HG03378 (cell line): ENCODE results near the gene MTG1.

Experiments
- ATAC-seq: cut with Tn5 transposase; IDR thresholded peaks from one replicate; pipeline ENCODE4 v1.9.1; 2021; ENCODE audit warnings: mild to moderate bottlenecking, moderate library complexity; ENCODE audit not compliant: unreplicated experiment

Gene MTG1

GRCh38 chr10:133394064-133394663 is at the start of gene MTG1:
TSS of gene MTG1 (plus strand) at chr10:133394157. CDS start at chr10:133394221, 64 bp downstream.
- ATAC-seq = peak; percentile 44

DNA sequence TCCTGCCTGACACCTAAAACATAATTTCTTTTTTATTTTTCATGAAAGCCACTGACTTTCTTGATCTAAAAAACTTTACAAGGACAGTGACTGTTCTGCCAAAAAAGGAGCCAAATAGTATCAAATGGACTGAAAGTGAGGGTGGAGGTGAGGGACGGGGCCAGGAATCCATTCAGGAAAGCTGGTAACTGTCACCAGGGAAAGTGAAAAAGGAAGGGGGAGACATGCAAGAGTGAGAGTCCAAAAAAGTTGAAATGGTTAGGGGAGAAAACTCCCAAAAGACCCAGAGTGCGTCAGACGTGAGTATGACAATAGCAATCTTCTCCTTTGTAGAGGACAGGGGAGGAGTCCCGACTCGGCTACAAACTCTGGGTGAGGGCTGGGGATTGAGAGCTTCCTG is 49.7 kb upstream of the MTG1 start:
- ATAC-seq = no peak

DNA sequence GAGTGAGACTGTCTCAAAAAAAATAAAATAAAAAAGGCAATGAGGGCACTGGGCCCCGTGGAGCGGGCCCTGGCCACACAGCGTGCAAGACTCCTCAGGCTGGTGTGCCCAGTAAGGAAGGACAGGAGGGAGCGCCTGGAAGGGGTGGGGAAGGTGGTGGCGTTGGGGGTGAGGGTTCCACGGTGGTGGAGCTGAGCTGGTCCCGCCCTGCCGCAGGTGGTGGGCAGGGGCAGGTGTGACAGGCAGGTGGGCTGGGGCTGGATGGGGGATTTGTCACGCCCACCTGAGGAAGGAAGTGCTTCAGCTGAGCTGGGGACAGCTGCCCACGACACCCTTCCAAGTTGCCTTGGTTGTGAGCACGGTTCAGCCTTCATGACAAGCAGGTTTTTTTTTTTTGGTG is 47.5 kb upstream of the MTG1 start:
- ATAC-seq = no peak

- no peak for ATAC-seq
Measured at GRCh38 chr10:133347710-133348517, 46.0 kb upstream of the MTG1 start.

GRCh38 chr10:133349160-133349568 is 44.8 kb upstream of the MTG1 start:
- ATAC-seq = no peak

GRCh38 chr10:133349577-133350011 is 44.4 kb upstream of the MTG1 start:
- ATAC-seq = no peak

- no peak for ATAC-seq
Measured at GRCh38 chr10:133350283-133350949, 43.5 kb upstream of the MTG1 start.

- ATAC-seq = no peak
Measured at GRCh38 chr10:133350950-133351329, 43.0 kb upstream of the MTG1 start.

DNA sequence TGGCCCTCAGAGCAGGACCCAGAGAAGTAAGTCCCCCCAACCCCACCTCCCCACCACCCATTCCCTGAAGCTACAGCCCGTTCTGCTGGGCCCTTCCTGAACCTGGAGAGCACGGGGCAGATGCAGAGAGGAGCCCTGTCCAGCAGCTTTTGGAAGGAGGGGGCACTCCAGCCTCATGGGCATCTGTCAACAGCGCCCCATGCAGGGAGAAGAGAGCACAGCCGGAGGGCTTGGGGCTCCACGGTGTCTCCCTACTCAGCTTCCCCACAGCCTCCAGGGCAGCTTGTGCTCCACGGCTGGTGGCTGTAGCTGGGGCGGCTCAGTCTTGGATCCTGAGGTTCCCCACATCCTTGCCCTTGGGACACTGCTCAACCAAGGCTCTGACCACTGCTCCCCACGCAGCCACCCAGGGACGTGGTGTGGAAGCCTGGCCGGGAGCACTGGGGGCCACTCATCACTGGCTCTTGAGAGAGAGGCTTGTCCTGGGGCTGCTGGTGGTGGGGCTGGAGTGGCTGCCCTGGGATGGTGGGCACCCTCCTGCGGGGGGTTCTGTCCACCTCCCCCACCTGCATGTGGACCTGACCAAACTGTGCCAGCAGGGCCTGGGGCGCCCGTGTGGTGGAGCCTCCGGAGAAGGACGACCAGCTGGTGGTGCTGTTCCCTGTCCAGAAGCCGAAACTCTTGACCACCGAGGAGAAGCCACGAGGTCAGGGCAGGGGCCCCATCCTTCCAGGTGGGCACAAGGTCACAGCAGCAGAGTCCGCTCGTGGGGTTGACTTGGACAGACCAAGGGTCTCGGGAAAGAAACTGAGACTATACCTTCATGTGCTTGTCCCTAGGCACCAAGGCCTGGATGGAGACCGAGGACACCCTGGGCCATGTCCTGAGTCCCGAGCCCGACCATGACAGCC is 42.3 kb upstream of the MTG1 start:
- ATAC-seq = no peak

DNA sequence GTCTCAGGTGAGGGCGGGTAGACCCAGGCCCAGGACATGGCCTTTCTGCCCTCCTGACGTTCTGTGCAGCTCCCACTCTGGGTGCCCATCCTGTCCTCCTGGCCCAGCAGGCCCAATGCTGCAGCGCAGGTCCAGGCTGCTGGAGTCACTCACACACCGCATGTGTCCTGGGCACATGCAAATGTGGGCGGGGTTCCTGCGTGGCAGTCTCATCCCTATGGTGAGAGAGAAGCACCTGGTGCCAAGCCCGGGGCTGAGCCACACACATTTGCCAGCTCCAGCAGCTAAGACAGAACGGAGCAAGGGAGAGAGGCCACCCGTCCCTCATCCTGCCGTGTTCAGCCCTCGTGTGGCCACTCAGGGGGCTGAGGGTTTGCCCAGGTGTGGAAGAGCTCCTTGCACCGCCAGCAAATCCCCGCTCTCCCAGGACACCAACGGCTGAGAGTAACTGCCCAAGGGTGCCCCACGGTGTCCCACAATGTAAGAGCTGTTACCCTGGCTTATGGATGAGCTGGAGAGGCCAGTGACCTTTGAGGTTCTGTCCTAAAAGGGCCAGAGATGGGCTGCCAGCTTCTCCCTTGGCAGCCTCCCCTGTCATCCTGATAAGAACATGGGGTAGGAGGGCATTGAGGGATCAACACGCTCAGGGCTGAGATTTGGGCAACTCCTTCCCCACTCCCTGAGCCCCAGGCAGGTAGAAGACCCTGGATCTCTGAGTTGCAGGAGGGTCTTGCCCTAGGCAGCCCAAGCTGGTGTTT is 40.6 kb upstream of the MTG1 start:
- no peak for ATAC-seq

GRCh38 chr10:133353988-133354605 is 39.9 kb upstream of the MTG1 start:
- ATAC-seq = no peak

DNA sequence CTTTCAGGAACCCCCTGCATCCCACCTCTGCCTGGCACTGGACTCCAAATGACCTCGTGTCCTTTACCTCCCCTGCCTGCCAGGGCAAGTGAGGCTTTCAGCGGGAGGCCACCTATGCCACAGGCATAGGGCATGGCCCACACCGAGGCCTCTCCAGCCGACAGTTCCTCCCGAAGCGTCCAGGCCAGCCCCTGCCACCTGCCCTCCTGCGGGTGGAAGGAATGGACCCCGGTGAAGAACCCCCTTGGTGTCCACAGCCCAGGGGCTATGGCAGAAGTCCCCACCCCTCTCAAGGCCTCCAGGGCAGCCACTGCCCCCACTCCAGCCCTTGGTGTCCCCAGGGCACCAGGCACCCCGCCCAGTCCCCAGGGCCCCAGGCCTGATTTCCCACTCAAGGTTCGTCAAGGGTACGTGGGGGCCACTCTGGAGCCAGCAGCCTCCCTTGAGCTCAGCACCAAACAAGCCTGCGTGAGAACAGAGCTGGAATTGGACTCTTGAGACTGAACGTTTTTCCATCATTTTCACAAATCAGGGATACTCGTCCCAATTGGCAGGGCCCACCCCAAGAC is 39.2 kb upstream of the MTG1 start:
- no peak for ATAC-seq

DNA sequence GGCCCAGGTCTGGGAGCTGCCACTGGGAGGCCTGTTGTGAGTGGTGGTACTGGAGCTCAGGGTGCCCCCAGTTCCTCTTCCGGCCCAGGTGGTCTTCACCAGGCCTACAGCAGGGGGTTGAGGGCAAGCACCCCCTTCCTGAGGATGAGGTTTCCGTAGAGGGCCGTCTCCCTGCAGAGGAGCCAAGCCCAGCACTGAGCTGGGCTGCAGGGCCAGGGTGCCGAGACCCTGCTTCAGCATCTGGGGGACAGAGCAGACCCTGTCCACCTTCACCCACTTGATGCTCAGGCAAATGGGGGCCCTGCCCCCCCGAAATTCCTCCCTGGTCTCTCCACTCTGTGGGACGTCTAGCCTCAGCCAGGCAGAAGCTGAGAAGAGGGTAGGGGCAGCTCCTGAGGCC is 38.7 kb upstream of the MTG1 start:
- no peak for ATAC-seq

GRCh38 chr10:133355991-133356390 is 38.0 kb upstream of the MTG1 start:
- no peak for ATAC-seq

GRCh38 chr10:133356549-133357284 is 37.2 kb upstream of the MTG1 start:
- ATAC-seq = no peak

- ATAC-seq = peak; percentile 51
Measured at GRCh38 chr10:133357285-133358161, 36.4 kb upstream of the MTG1 start, which contains the start of gene FUOM. TSS of gene FUOM (minus strand) at chr10:133358019. CDS start at chr10:133358007, 12 bp downstream.

- no peak for ATAC-seq
Measured at GRCh38 chr10:133358162-133358924, 35.6 kb upstream of the MTG1 start.
